ENCODE measurements around the gene ISY1.
"Not testable (repeated sequence)": the region's sequence is repeated elsewhere in the genome, so short reads cannot be mapped to it uniquely, and the experiment has no call there.

The ISY1 gene

GRCh38 chr3:129121016-129121791 lies 39.7 kb downstream of the ISY1 start:
- in situ Hi-C loops (cut with MboI; ENCODE audit: low sequenced_read_pairs) = no loop called here

- in situ Hi-C loops (cut with MboI; ENCODE audit: low sequenced_read_pairs) = no loop called here
Observed at GRCh38 chr3:129120254-129121004, 40.4 kb downstream of the ISY1 start.

GRCh38 chr3:129119365-129120100 lies 41.3 kb downstream of the ISY1 start:
- in situ Hi-C loops (cut with MboI; ENCODE audit: low sequenced_read_pairs) = no loop called here

- in situ Hi-C loops (cut with MboI; ENCODE audit: low sequenced_read_pairs) = no loop called here
Observed at GRCh38 chr3:129118745-129119144, 42.1 kb downstream of the ISY1 start.

GRCh38 chr3:129117134-129117533 lies 43.7 kb downstream of the ISY1 start:
- in situ Hi-C loops (cut with MboI; ENCODE audit: low sequenced_read_pairs) = no loop called here

- in situ Hi-C loops (cut with MboI; ENCODE audit: low sequenced_read_pairs) = no loop called here
Observed at GRCh38 chr3:129116482-129116946, 44.3 kb downstream of the ISY1 start.

GRCh38 chr3:129114455-129114854 lies 46.4 kb downstream of the ISY1 start:
- in situ Hi-C loops (cut with MboI; ENCODE audit: low sequenced_read_pairs) = no loop called here

GRCh38 chr3:129112308-129113052 lies 48.4 kb downstream of the ISY1 start:
- in situ Hi-C loops (cut with MboI; ENCODE audit: low sequenced_read_pairs) = no loop called here

GRCh38 chr3:129111076-129111780 lies 49.6 kb downstream of the ISY1 start:
- in situ Hi-C loops (cut with MboI; ENCODE audit: low sequenced_read_pairs) = not testable (repeated sequence)

- in situ Hi-C loops (cut with MboI; ENCODE audit: low sequenced_read_pairs) = no loop called here
Observed at GRCh38 chr3:129107793-129108192, 53.1 kb downstream of the ISY1 start.

GRCh38 chr3:129106866-129107565 lies 53.8 kb downstream of the ISY1 start:
- in situ Hi-C loops (cut with MboI; ENCODE audit: low sequenced_read_pairs) = no loop called here

GRCh38 chr3:129106320-129106719 lies 54.5 kb downstream of the ISY1 start:
- in situ Hi-C loops (cut with MboI; ENCODE audit: low sequenced_read_pairs) = no loop called here

GRCh38 chr3:129105862-129106261 lies 55.0 kb downstream of the ISY1 start:
- in situ Hi-C loops (cut with MboI; ENCODE audit: low sequenced_read_pairs) = no loop called here

- in situ Hi-C loops (cut with MboI; ENCODE audit: low sequenced_read_pairs) = no loop called here
Observed at GRCh38 chr3:129104498-129105079, 56.3 kb downstream of the ISY1 start.

- in situ Hi-C loops (cut with MboI; ENCODE audit: low sequenced_read_pairs) = no loop called here
Observed at GRCh38 chr3:129104051-129104450, 56.8 kb downstream of the ISY1 start.

GRCh38 chr3:129103296-129103695 lies 57.6 kb downstream of the ISY1 start:
- in situ Hi-C loops (cut with MboI; ENCODE audit: low sequenced_read_pairs) = no loop called here

GRCh38 chr3:129101370-129102138 lies 59.3 kb downstream of the ISY1 start:
- in situ Hi-C loops (cut with MboI; ENCODE audit: low sequenced_read_pairs) = no loop called here

GRCh38 chr3:129100274-129100673 lies 60.6 kb downstream of the ISY1 start:
- in situ Hi-C loops (cut with MboI; ENCODE audit: low sequenced_read_pairs) = no loop called here

Measured in HL-60/S4 (cell line).